ENCODE measurements around the gene EDC3.
"Not testable (repeated sequence)": the region's sequence is repeated elsewhere in the genome, so short reads cannot be mapped to it uniquely, and the experiment has no call there.

Gene EDC3

GRCh38 chr15:74709892-74710291, 14.1 kb upstream of the EDC3 start:
- no peak for DNase-seq

GRCh38 chr15:74709011-74709410, 13.2 kb upstream of the EDC3 start:
- no peak for DNase-seq

- DNase-seq = no peak
Observed at GRCh38 chr15:74696808-74697207, 984 bp upstream of the EDC3 start.

GRCh38 chr15:74696398-74696729, 540 bp upstream of the EDC3 start:
- no peak for DNase-seq

GRCh38 chr15:74692327-74692726, 3.5 kb downstream of the EDC3 start:
- no peak for DNase-seq

GRCh38 chr15:74683758-74684157, 12.1 kb downstream of the EDC3 start:
- no peak for DNase-seq

GRCh38 chr15:74682954-74683353, 12.9 kb downstream of the EDC3 start:
- DNase-seq = no peak

GRCh38 chr15:74680456-74680855, 15.4 kb downstream of the EDC3 start:
- no peak for DNase-seq

GRCh38 chr15:74676801-74677200, 19.0 kb downstream of the EDC3 start:
- DNase-seq = no peak

- no peak for DNase-seq
Observed at GRCh38 chr15:74674161-74674560, 21.7 kb downstream of the EDC3 start.

GRCh38 chr15:74669627-74670026, 26.2 kb downstream of the EDC3 start:
- no peak for DNase-seq

GRCh38 chr15:74667975-74668374, 27.8 kb downstream of the EDC3 start:
- DNase-seq = no peak

GRCh38 chr15:74664670-74665069, 31.2 kb downstream of the EDC3 start:
- no peak for DNase-seq

GRCh38 chr15:74664028-74664616, 31.7 kb downstream of the EDC3 start:
- no peak for DNase-seq

- no peak for DNase-seq
Observed at GRCh38 chr15:74663303-74664027, 32.4 kb downstream of the EDC3 start.

- no peak for DNase-seq
Observed at GRCh38 chr15:74662064-74662860, 33.6 kb downstream of the EDC3 start.

- DNase-seq = not testable (repeated sequence)
Observed at GRCh38 chr15:74661280-74661679, 34.5 kb downstream of the EDC3 start.

- DNase-seq = no peak
Observed at GRCh38 chr15:74657846-74658245, 38.0 kb downstream of the EDC3 start.

- no peak for DNase-seq
Observed at GRCh38 chr15:74656935-74657535, 38.8 kb downstream of the EDC3 start.

GRCh38 chr15:74655424-74655823, 40.4 kb downstream of the EDC3 start:
- DNase-seq = peak; percentile 29

- DNase-seq = no peak
Observed at GRCh38 chr15:74653426-74654102, 42.3 kb downstream of the EDC3 start.

GRCh38 chr15:74651242-74651741, 44.5 kb downstream of the EDC3 start:
- no peak for DNase-seq
